Posterior cingulate gyrus (tissue), 11 donors: Measurements from ENCODE around the gene PLSCR2.
"Not testable (repeated sequence)": the region's sequence is repeated elsewhere in the genome, so short reads cannot be mapped to it uniquely, and the experiment has no call there.

Source experiments
- DNase-seq, 10 donors: peaks; one replicate each; pipeline versions ENCODE4 v3.0.0 to v3.0.0-alpha.2; 2020 to 2021; ENCODE audit warnings: mixed read lengths in 3 of 10
- intact Hi-C: fragments of 100-400 bp; cut with DNase I; formaldehyde crosslinking; loops from one replicate; pipeline ENCODE4 v1.15.1; 2023

Gene PLSCR2

DNA sequence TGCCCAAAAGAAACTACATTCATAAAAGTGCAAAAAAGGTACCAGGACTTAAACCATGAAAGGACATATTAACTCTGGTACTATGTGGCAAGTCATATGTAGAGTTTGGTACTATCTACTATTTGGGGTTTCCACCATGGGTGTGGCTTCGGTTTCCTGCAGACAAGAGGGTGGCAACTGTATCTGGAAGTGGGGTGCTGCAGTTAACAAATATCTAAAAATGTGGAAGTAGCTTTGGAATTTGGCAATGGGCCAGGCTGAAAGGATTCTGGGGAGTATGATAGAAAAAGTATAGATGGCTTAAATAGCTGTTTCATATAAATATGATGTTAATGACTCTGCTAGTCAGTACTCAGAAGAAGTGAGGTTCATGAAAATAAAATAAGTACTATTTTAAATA lies 44.0 kb downstream of the PLSCR2 start:
- no peak for DNase-seq
- intact Hi-C loops, result no loop called here

DNA sequence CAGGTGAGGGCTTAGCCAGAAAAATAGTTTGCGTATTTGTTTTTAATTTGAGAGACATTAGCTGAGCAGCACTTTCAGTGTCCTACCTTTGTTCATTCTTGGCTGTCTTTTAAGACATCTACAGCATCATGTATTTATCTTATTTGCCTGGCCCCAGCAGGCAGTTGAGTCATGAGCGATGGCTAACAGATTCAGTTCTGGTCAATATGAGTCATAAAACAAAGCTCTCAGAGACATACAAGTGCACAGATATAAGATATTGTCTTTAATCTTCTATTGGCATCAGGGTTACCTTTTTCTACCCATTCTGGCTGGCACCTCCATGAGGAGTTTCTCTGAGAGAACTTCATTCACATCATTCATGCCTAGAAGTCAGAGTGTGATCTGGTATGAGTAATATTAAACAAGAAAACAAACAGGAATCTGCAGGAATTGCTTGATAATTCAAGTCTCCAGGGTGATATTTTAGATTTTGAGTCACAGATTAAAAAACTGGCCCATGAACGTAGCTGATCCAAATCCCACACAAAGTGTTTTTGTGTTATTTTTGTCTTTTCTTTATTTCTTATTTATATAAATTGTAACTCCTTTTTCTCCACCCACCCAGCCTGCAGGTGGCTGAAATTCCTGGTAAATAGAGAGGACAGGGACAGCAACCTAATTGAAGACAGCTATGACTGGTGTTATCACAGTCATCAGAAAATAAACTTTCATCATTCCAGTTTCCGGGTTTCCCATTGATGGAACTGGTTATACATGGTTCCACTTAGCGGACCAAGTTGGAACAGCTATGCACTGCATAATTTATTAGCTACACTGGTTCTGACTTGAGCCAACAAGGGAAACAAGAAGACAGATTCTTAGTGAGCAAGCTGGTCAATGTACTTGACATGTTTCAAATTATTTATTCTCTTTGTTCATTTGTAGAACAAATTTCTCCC lies 47.3 kb downstream of the PLSCR2 start:
- intact Hi-C loops, result no loop called here
- no peak for DNase-seq

DNA sequence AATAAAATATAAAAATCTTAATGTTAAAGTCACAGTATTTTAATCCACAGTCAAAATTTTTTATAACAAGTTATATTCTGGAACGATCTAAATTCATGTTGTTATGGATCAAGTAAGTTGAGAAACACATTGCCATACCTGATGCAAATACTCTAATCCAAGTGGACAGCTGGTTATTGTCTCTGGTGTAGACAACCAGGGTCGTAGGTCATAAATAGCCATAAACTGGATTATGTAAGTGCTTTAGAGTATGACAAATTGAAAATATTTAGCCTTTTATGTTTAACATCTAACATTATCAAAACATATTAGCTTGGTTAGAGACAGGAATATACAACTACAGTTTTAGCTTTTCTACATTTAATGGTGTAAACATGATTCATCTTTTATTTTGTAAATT lies 53.0 kb downstream of the PLSCR2 start:
- intact Hi-C loops, result no loop called here
- no peak for DNase-seq

DNA sequence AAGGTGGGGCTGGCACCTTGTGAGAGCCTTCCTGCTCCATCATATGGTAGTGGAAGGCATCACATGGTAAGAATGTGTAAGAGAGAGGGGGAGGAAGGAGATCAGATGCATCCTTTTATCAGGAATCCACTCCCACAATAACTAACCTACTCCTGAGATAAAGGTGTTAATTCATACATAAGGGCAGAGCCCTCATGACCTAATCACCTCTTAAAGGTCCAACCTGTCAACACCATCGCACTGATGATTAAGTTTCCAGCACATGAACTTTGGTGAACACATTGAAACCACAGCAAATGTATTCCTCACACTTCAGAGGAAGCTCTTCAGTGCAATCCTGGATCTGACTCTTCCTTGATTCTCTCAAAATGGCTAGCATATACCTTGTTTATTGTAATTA lies 55.4 kb downstream of the PLSCR2 start:
- DNase-seq, result no peak
- intact Hi-C loops, result no loop called here

DNA sequence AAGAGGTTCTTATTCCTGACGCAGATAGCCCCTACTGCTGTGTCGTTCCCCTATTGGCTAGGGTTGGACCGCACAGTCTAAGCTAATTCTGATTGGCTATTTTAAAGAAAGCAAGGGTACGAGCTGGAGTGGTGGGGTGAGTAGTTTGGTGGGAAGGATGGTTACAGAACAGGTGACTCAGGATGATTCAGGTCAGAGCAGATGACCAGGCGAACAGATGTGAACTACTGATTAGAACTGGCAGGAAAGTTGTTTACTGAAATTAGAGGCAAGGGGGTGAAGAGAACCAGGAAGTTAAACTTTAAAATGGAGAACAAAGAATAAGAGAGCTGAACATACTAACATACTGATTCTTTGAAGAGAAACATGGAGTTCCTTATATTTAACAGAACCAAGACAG lies 56.6 kb downstream of the PLSCR2 start:
- intact Hi-C loops, DNase-seq: not testable (repeated sequence)

DNA sequence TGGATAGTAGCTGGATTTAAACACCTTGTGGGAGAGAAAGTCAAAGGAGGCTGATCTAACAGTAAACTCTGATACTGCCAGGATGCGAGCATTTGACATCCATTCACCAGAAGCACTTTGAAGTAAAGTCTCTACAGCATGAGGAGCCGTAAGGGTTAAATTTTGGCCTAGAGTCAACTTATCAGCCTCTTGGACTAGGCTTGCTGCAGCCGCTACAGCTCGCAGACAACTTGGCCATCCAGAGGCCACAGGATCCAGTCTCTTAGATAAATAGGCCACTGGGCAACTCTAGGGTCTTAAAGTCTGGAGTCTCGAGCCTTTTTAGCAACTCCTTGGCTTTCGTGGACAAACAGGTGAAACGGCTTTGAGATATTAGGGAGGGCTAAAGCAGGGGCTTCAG lies 61.4 kb downstream of the PLSCR2 start:
- intact Hi-C loops, result no loop called here
- DNase-seq, result no peak

DNA sequence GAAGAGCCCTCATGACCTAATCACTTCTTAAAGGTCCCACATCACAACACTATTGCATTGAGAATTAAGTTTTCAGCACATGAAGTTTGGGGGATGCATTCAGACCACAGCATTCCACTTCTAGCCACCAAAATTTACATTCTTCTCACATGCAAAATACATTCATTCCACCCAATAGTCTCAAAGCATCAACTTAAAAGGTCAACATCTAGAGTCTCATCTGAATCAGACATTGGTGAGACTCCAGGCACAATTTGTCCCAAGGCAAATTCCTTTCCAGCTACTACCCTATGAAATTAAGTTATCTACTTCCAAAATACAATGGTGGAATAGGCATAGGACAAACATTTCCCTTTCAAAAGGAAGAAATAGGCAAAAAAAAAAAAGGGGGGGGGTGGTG lies 64.9 kb downstream of the PLSCR2 start:
- intact Hi-C loops, result no loop called here
- DNase-seq, result no peak

DNA sequence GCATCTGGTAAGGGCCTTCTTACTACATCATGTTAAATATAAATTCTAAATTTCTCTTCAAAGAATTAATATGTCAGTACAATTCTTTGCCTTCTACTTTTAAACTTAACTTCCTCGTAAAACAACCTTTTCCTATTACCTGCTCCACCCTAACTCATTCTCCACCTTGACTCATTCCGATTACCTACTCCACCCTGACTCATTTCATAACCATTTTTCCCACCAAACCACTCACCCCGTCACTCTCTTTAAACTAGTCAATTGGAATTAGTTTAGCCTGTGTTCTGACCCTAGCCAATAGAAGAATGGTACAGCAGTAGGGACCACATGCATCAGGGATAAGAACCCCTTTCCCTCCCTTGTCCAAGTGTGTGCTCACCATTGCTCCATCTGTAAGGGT lies 65.6 kb downstream of the PLSCR2 start:
- no peak for DNase-seq
- intact Hi-C loops, result no loop called here

DNA sequence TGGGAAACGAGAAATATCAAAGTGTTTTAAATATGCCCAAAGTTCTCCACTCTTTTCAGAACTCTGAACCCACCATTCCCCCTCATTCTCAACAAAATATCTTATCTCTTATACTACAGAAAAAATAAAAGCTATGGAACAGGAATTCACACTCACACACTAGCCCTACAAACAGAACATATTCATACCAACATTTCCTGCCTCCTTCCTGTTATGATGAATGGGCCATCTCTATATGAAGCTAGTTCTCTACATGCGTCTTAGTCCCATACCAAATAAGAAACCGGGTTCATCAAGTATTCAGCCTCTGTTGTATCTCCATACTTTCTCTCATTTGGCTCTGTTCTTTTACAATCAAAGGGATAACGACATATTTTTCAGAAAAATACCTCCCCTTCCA lies 72.6 kb downstream of the PLSCR2 start:
- DNase-seq, result no peak
- intact Hi-C loops, result no loop called here

DNA sequence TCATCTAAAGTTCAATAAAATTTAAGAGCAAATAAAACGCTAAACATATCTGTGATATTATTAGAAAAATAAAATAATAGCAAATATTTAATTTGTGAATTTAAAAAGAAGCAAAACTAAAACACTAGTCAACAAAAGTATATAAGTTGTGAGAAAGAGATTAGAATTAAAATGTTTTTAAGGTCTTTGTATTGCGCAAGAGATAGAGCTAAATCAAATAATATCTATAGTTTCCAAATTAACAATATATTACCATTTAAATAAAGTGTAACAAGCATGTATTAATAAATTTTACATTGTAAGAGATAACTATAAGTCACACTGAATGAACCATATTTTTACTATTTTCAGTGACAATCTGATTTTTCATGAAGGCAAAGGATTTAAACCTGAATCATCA lies 74.2 kb downstream of the PLSCR2 start:
- intact Hi-C loops, result no loop called here

DNA sequence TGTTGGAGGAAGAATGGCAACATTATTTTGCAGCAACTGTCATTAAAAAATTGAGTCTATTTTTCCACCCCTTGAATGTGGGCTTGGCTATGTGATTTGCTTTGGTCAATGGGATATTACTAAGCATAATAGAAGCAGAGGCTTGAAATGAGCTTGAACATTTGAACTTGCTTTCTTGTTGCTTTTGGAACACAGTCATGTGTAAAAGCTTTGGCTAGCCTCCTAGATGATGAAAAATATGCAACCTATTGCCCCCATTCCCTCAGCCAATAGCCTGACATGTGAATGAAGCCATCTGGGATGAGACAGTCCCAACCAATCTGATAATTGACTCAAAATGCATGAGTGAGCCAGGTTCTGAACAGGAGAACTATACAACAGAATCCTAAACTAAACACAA lies 78.4 kb downstream of the PLSCR2 start:
- intact Hi-C loops, result no loop called here
- no peak for DNase-seq

More for the DNA sequence above, 74.2 kb downstream of the PLSCR2 start:
- no peak for DNase-seq

DNA sequence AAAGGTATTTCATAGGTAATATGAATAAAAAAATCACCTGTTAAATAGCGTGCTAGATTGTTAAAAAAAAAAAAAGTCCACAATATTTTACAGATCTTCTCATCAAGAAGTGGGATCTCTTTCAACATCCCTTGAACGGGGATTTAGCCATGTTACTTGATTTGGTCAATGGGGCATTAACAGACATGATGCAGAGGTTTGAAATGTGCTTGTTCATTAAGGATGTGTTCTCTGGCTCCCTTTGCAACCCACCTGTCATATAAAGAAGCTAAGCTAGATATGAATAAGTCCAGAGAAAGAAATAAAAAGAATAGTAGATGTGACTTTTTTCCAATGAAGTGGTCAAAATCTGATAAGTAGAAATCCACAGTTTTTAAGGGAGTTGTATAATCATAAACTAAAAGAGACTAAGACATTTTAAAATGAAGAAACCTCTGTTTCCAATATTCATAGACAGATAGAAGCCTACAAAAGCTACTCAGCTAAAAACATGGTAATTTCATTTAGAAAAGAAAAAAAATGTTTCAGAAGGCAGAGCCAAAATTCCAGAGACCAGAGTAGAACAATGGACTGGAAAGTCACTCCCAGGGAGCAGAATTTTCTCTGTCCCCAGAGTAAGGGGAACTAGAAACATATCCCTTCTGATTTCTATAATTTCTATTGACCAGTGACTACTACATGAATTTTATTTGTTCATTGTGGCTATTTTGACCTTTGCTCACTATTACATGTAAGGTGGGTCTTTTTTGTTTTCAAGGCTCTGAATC lies 79.2 kb downstream of the PLSCR2 start:
- intact Hi-C loops, result no loop called here

DNA sequence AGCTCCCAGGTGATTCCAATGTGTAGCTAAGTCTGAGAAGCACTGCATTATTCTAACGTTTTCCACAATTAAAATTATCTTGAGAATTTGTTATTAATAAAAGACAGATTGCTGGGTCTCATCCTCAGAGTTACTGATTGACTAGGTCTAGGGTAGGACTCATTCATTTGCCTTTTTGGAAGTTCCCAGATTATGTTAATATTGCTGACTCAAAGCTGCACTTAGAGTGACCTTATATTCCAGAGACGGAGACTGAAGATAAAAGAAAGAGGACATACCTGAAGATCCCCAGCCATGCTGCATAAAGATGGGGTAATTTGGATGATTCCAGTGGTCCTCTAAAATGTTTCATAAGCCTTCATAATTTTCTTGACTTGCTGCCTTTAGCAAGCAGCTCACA lies 81.8 kb downstream of the PLSCR2 start:
- no peak for DNase-seq
- intact Hi-C loops, result no loop called here

More for the DNA sequence above, 79.2 kb downstream of the PLSCR2 start:
- no peak for DNase-seq

DNA sequence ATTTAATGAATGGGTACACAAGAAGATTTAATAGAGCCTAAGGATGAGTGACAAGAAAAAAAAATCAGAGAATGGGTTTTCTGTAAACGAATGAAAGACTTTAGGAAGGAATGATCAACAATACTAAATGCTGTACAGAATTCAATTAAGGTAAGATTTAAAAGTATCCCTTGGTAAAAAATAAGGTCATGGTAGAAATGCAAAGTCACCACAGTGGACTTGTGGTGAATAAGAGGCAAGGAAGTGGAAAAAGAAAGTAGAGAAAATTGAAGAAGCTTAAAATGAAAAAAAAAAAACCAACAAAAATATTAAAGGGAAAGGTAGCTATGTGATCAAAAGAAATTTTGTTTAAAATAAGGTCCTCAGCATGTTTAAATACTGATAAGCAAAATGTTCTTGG lies 82.4 kb downstream of the PLSCR2 start:
- intact Hi-C loops, result no loop called here
- DNase-seq, result no peak

DNA sequence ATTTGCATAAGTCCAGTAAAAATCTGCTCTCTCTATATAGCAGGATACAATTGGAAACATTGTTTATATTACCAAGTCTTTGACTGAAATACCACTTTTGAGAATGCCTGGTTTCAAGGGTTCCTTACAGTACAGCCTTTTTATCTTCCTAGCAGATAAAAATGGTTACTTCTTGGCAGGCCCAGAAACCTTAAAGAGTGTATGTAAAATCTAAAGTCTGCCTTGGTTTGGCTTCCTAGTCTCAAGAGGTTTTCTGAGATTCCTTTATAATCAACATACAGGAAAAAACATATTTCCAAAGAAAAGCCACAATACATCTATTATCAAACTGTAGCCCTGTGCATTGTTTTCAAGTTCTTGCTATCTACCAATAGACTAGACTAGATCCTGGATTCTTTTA lies 84.6 kb downstream of the PLSCR2 start:
- intact Hi-C loops, result no loop called here
- DNase-seq, result no peak
